ENCODE results near the gene STRIP1.
A peak's percentile ranks its signal among the peaks of the same experiment; 100 is the strongest.
"Not testable (repeated sequence)": the region's sequence is repeated elsewhere in the genome, so short reads cannot be mapped to it uniquely, and the experiment has no call there.

The STRIP1 gene

DNA sequence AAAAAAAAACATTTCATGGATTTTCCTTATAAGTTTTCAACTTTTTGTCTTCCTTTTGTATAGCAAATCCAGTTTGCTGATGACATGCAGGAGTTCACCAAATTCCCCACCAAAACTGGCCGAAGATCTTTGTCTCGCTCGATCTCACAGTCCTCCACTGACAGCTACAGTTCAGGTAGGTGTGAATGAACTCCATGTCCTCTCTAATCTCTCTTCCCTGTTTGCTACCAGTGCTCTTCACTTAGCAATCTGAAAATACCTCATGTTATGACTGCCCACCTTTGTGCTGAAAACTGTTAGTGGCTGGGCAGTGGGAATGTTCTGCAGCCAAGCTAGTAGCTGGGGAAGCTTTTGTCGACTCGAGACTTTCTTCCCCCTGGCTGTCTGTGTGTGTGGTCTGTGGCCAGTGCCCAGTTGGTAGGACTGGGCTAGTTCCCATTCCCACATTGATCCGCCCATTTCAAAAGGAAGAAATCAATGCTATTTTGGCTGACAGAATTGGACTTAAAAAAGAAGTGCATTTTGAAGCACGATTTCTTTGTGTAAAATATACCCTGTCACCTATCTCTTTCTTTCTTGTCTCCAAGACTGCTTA lies 25.4 kb upstream of the STRIP1 start:
- Histone ChIP-seq H3K27ac (ENCODE audit: low read depth, low read length) (no peak overlapping the region), H3K27me3 (ENCODE audit: control insufficient read depth in 1 of 2, insufficient read depth in 2 of 2, low read length in 2 of 2) (no peaks in the 10 kb centered on the region), H3K36me3 (ENCODE audit: control insufficient read depth in 1 of 2, insufficient read depth in 2 of 2, low read length in 2 of 2) (peaks cover 46 to 50% of the 10 kb centered on the region in 2 donors), H3K9me3 (ENCODE audit: control insufficient read depth in 1 of 2, low read length in 2 of 2) (no peaks in the 10 kb centered on the region), H3K4me1 (ENCODE audit: control insufficient read depth in 1 of 2, insufficient read depth in 2 of 2, low read length in 2 of 2) (peaks cover 17 to 19% of the 10 kb centered on the region in 2 donors), H3K9ac (ENCODE audit: low read depth in 1 of 2, low read length in 2 of 2) (no peak overlapping the region), H3K4me3 (ENCODE audit: low read depth in 1 of 2, low read length in 2 of 2) (no peak overlapping the region)

GRCh38 chr1:110011527-110012041 lies 22.8 kb upstream of the STRIP1 start:
- Histone ChIP-seq H3K9ac (ENCODE audit: low read depth in 1 of 2, low read length in 2 of 2) (no peak overlapping the region), H3K27ac (ENCODE audit: low read depth, low read length) (no peak overlapping the region), H3K27me3 (ENCODE audit: control insufficient read depth in 1 of 2, insufficient read depth in 2 of 2, low read length in 2 of 2) (no peaks in the 10 kb centered on the region), H3K36me3 (ENCODE audit: control insufficient read depth in 1 of 2, insufficient read depth in 2 of 2, low read length in 2 of 2) (peaks cover 64 to 70% of the 10 kb centered on the region in 2 donors), H3K4me1 (ENCODE audit: control insufficient read depth in 1 of 2, insufficient read depth in 2 of 2, low read length in 2 of 2) (no peaks in the 10 kb centered on the region), H3K4me3 (ENCODE audit: low read depth in 1 of 2, low read length in 2 of 2) (no peak overlapping the region), H3K9me3 (ENCODE audit: control insufficient read depth in 1 of 2, low read length in 2 of 2) (no peaks in the 10 kb centered on the region)

- Histone ChIP-seq H3K27ac (ENCODE audit: low read depth, low read length) (no peak overlapping the region), H3K9me3 (ENCODE audit: control insufficient read depth in 1 of 2, low read length in 2 of 2) (no peaks in the 10 kb centered on the region), H3K4me3 (ENCODE audit: low read depth in 1 of 2, low read length in 2 of 2) (no peak overlapping the region), H3K27me3 (ENCODE audit: control insufficient read depth in 1 of 2, insufficient read depth in 2 of 2, low read length in 2 of 2) (no peaks in the 10 kb centered on the region), H3K4me1 (ENCODE audit: control insufficient read depth in 1 of 2, insufficient read depth in 2 of 2, low read length in 2 of 2) (no peaks in the 10 kb centered on the region), H3K9ac (ENCODE audit: low read depth in 1 of 2, low read length in 2 of 2) (no peak overlapping the region), H3K36me3 (ENCODE audit: control insufficient read depth in 1 of 2, insufficient read depth in 2 of 2, low read length in 2 of 2) (peaks cover 70 to 77% of the 10 kb centered on the region in 2 donors)
Observed at GRCh38 chr1:110012100-110012780, 22.2 kb upstream of the STRIP1 start.

GRCh38 chr1:110017792-110018191 lies 16.6 kb upstream of the STRIP1 start:
- Histone ChIP-seq H3K4me3 (ENCODE audit: low read depth in 1 of 2, low read length in 2 of 2) (no peak overlapping the region), H3K27me3 (ENCODE audit: control insufficient read depth in 1 of 2, insufficient read depth in 2 of 2, low read length in 2 of 2) (no peaks in the 10 kb centered on the region), H3K36me3 (ENCODE audit: control insufficient read depth in 1 of 2, insufficient read depth in 2 of 2, low read length in 2 of 2) (peaks cover 75 to 91% of the 10 kb centered on the region in 2 donors), H3K9me3 (ENCODE audit: control insufficient read depth in 1 of 2, low read length in 2 of 2) (no peaks in the 10 kb centered on the region), H3K9ac (ENCODE audit: low read depth in 1 of 2, low read length in 2 of 2) (no peak overlapping the region), H3K4me1 (ENCODE audit: control insufficient read depth in 1 of 2, insufficient read depth in 2 of 2, low read length in 2 of 2) (no peaks in the 10 kb centered on the region), H3K27ac (ENCODE audit: low read depth, low read length) (no peak overlapping the region)

DNA sequence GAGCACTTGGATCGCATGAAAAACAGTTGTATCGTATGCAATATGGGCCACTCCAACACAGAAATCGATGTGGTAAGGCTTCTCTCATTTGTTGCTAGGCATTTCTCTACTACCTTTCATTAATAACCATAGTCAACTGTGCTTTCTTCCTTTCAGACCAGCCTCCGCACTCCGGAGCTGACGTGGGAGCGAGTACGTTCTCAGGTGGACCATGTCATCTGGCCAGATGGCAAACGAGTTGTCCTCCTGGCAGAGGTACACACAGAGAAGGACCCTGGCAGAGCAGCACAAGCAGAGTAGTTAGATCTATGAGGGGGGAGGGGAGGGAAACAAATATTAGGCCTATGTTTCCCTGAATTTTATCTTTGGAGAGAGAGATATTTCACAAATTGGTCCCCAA lies 16.0 kb upstream of the STRIP1 start:
- Histone ChIP-seq H3K4me3 (ENCODE audit: low read depth in 1 of 2, low read length in 2 of 2) (no peak overlapping the region), H3K36me3 (ENCODE audit: control insufficient read depth in 1 of 2, insufficient read depth in 2 of 2, low read length in 2 of 2) (peaks cover 75 to 91% of the 10 kb centered on the region in 2 donors), H3K27me3 (ENCODE audit: control insufficient read depth in 1 of 2, insufficient read depth in 2 of 2, low read length in 2 of 2) (no peaks in the 10 kb centered on the region), H3K9me3 (ENCODE audit: control insufficient read depth in 1 of 2, low read length in 2 of 2) (no peaks in the 10 kb centered on the region), H3K4me1 (ENCODE audit: control insufficient read depth in 1 of 2, insufficient read depth in 2 of 2, low read length in 2 of 2) (no peaks in the 10 kb centered on the region), H3K27ac (ENCODE audit: low read depth, low read length) (no peak overlapping the region), H3K9ac (ENCODE audit: low read depth in 1 of 2, low read length in 2 of 2) (no peak overlapping the region)

- Histone ChIP-seq H3K9ac (ENCODE audit: low read depth in 1 of 2, low read length in 2 of 2) (no peak overlapping the region), H3K27ac (ENCODE audit: low read depth, low read length) (no peak overlapping the region), H3K9me3 (ENCODE audit: control insufficient read depth in 1 of 2, low read length in 2 of 2) (no peaks in the 10 kb centered on the region), H3K4me1 (ENCODE audit: control insufficient read depth in 1 of 2, insufficient read depth in 2 of 2, low read length in 2 of 2) (no peaks in the 10 kb centered on the region), H3K27me3 (ENCODE audit: control insufficient read depth in 1 of 2, insufficient read depth in 2 of 2, low read length in 2 of 2) (no peaks in the 10 kb centered on the region), H3K36me3 (ENCODE audit: control insufficient read depth in 1 of 2, insufficient read depth in 2 of 2, low read length in 2 of 2) (peaks cover 73 to 90% of the 10 kb centered on the region in 2 donors), H3K4me3 (ENCODE audit: low read depth in 1 of 2, low read length in 2 of 2) (no peak overlapping the region)
Observed at GRCh38 chr1:110019770-110020169, 14.7 kb upstream of the STRIP1 start.

DNA sequence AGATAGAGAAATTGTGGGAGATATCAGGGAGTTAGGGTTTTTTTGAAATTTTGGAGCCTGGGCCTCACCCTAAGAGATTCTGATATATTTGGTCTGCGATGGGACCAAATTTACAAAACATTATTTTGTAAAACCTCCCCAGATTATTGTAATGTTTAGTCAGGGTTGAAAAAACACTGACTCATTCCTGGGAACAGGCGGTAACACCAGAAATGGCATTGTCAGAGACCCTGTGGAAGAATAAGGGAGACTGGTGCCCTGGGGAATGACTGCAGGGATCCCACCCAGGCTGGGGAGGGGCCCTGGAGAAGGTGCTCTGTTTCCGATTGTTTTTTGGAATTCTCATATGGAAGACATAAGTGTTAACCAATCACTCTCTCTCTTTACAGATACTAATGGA lies 13.1 kb upstream of the STRIP1 start:
- H3K9me3 ChIP-seq (ENCODE audit: control insufficient read depth in 1 of 2, low read length in 2 of 2): no peaks in the 10 kb centered on the region
- H3K4me3 ChIP-seq (ENCODE audit: low read depth in 1 of 2, low read length in 2 of 2): no peak overlapping the region
- no peak overlapping the region for H3K27ac ChIP-seq (ENCODE audit: low read depth, low read length)
- H3K9ac ChIP-seq (ENCODE audit: low read depth in 1 of 2, low read length in 2 of 2): no peak overlapping the region
- peaks cover 60 to 80% of the 10 kb centered on the region in 2 donors for H3K36me3 ChIP-seq (ENCODE audit: control insufficient read depth in 1 of 2, insufficient read depth in 2 of 2, low read length in 2 of 2)
- H3K27me3 ChIP-seq (ENCODE audit: control insufficient read depth in 1 of 2, insufficient read depth in 2 of 2, low read length in 2 of 2): no peaks in the 10 kb centered on the region
- H3K4me1 ChIP-seq (ENCODE audit: control insufficient read depth in 1 of 2, insufficient read depth in 2 of 2, low read length in 2 of 2): no peaks in the 10 kb centered on the region

- H3K9ac ChIP-seq (ENCODE audit: low read depth in 1 of 2, low read length in 2 of 2): no peak overlapping the region
- H3K4me1 ChIP-seq (ENCODE audit: control insufficient read depth in 1 of 2, insufficient read depth in 2 of 2, low read length in 2 of 2): no peaks in the 10 kb centered on the region
- no peaks in the 10 kb centered on the region for H3K27me3 ChIP-seq (ENCODE audit: control insufficient read depth in 1 of 2, insufficient read depth in 2 of 2, low read length in 2 of 2)
- H3K36me3 ChIP-seq (ENCODE audit: control insufficient read depth in 1 of 2, insufficient read depth in 2 of 2, low read length in 2 of 2): peaks cover 29 to 47% of the 10 kb centered on the region in 2 donors
- no peak overlapping the region for H3K27ac ChIP-seq (ENCODE audit: low read depth, low read length)
- no peak overlapping the region for H3K4me3 ChIP-seq (ENCODE audit: low read depth in 1 of 2, low read length in 2 of 2)
- no peaks in the 10 kb centered on the region for H3K9me3 ChIP-seq (ENCODE audit: control insufficient read depth in 1 of 2, low read length in 2 of 2)
Observed at GRCh38 chr1:110024613-110025012, 9.8 kb upstream of the STRIP1 start.

DNA sequence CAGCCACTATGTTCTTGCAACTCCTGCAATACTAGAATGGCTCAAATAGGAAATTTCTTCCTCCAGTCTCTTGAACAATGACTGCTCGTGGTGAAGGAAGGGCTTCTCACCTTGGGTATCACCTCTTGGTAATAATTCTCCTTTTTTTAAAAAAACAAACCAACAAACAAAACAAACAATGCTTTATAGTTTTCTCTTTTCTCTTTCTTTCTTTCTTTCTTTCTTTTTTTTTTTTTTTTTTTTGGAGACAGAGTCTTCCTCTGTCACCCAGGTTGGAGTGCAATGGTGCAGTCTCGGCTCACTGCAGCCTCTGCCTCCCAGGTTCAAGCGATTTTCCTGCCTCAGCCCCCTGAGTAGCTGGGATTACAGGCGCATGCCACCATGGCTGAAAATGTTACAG lies 3.7 kb upstream of the STRIP1 start:
- H3K9ac ChIP-seq (ENCODE audit: low read depth in 1 of 2, low read length in 2 of 2): peak overlapping the region; percentile 8 to 51
- H3K4me3 ChIP-seq (ENCODE audit: low read depth in 1 of 2, low read length in 2 of 2): peak overlapping the region; percentile 29 to 60

GRCh38 chr1:110032327-110032726 lies 2.1 kb upstream of the STRIP1 start:
- H3K4me1 ChIP-seq (ENCODE audit: control insufficient read depth in 1 of 2, insufficient read depth in 2 of 2, low read length in 2 of 2): peaks cover 15 to 19% of the 10 kb centered on the region in 2 donors
- H3K9me3 ChIP-seq (ENCODE audit: control insufficient read depth in 1 of 2, low read length in 2 of 2): no peaks in the 10 kb centered on the region
- H3K36me3 ChIP-seq (ENCODE audit: control insufficient read depth in 1 of 2, insufficient read depth in 2 of 2, low read length in 2 of 2): no peaks in the 10 kb centered on the region
- no peak overlapping the region for H3K9ac ChIP-seq (ENCODE audit: low read depth in 1 of 2, low read length in 2 of 2)
- H3K4me3 ChIP-seq (ENCODE audit: low read depth in 1 of 2, low read length in 2 of 2): no peak overlapping the region
- no peak overlapping the region for H3K27ac ChIP-seq (ENCODE audit: low read depth, low read length)
- no peaks in the 10 kb centered on the region for H3K27me3 ChIP-seq (ENCODE audit: control insufficient read depth in 1 of 2, insufficient read depth in 2 of 2, low read length in 2 of 2)

More for the DNA sequence above, 3.7 kb upstream of the STRIP1 start:
- H3K36me3 ChIP-seq (ENCODE audit: control insufficient read depth in 1 of 2, insufficient read depth in 2 of 2, low read length in 2 of 2); H3K9me3 ChIP-seq (ENCODE audit: control insufficient read depth in 1 of 2, low read length in 2 of 2); H3K27me3 ChIP-seq (ENCODE audit: control insufficient read depth in 1 of 2, insufficient read depth in 2 of 2, low read length in 2 of 2); H3K27ac ChIP-seq (ENCODE audit: low read depth, low read length): not testable (repeated sequence)
- H3K4me1 ChIP-seq (ENCODE audit: control insufficient read depth in 1 of 2, insufficient read depth in 2 of 2, low read length in 2 of 2): peaks cover 11 to 12% of the 10 kb centered on the region in 2 donors

All from duodenal mucosa (tissue), 2 donors.